Common myeloid progenitor, CD34-positive (primary cell): ENCODE data around the gene FHIT.
A peak's percentile ranks its signal among the peaks of the same experiment; 100 is the strongest.

Experiments
- CTCF ChIA-PET: fragments of 350-600 bp; sonication (Branson Sonifier 250); formaldehyde crosslinking; loops from one replicate; lab custom pipeline; 2021; ENCODE audit warnings: antibody characterized with exemption; lab: Charles Lee
- POLR2A ChIA-PET: fragments of 350-600 bp; sonication (Branson Sonifier 250); formaldehyde crosslinking; loops from one replicate; lab custom pipeline; 2021; ENCODE audit warnings: antibody characterized with exemption; lab: Charles Lee
- DNase-seq, 3 donors: peaks; one replicate each; pipeline versions ENCODE4 v3.0.0 to v3.0.0-alpha.2; 2013
- H3K27ac ChIP-seq, 2 experiments: 1 replicate in 1 of 2; 2 replicates in 1 of 2; pipeline ENCODE4 v1.7.0; 2013; ENCODE audit warnings: inconsistent platforms in 2 of 2, low read length in 2 of 2, mild to moderate bottlenecking in 2 of 2, low read depth in 1 of 2, moderate library complexity in 1 of 2; ENCODE audit not compliant: severe bottlenecking in 2 of 2, insufficient read depth in 1 of 2, poor library complexity in 1 of 2
- H3K27me3 ChIP-seq, 5 experiments: replicated peaks in 2 of 5; 1 replicate in 3 of 5; 2 replicates in 2 of 5; pipeline versions ENCODE4 v1.6.1 to v1.7.0; 2013; ENCODE audit warnings: low read length in 4 of 5, mild to moderate bottlenecking in 2 of 5, moderate library complexity in 2 of 5, inconsistent platforms in 1 of 5; ENCODE audit not compliant: insufficient read depth in 5 of 5, control insufficient read depth in 4 of 5
- H3K36me3 ChIP-seq, 4 experiments: 1 replicate in 2 of 4; 2 replicates in 2 of 4; pipeline versions ENCODE4 v1.6.1 to v1.7.0; 2013; ENCODE audit warnings: low read length in 3 of 4, control low read depth in 1 of 4, mild to moderate bottlenecking in 1 of 4; ENCODE audit not compliant: control insufficient read depth in 4 of 4, insufficient read depth in 4 of 4
- H3K4me1 ChIP-seq, 4 experiments: 1 replicate in 3 of 4; 2 replicates in 1 of 4; pipeline versions ENCODE4 v1.6.1 to v1.7.1; 2013; ENCODE audit warnings: low read length in 3 of 4, mild to moderate bottlenecking in 3 of 4, control low read depth in 1 of 4, inconsistent platforms in 1 of 4, moderate library complexity in 1 of 4; ENCODE audit not compliant: control insufficient read depth in 4 of 4, insufficient read depth in 4 of 4; ENCODE audit errors: control extremely low read depth in 1 of 4
- H3K4me3 ChIP-seq, 7 experiments: 1 replicate in 4 of 7; 2 replicates in 3 of 7; pipeline versions ENCODE4 v1.5.1 to v1.7.0; 2013; ENCODE audit warnings: mild to moderate bottlenecking in 7 of 7, low read length in 6 of 7, moderate library complexity in 6 of 7, inconsistent platforms in 2 of 7, low read depth in 2 of 7, control low read depth in 1 of 7; ENCODE audit not compliant: insufficient read depth in 4 of 7, control insufficient read depth in 1 of 7; ENCODE audit errors: extremely low read depth in 1 of 7
- H3K9me3 ChIP-seq, 5 experiments: 1 replicate in 4 of 5; 2 replicates in 1 of 5; pipeline versions ENCODE4 v1.6.1 to v1.7.1; 2013; ENCODE audit warnings: low read length in 4 of 5, mild to moderate bottlenecking in 2 of 5, inconsistent platforms in 1 of 5, low read depth in 1 of 5, moderate library complexity in 1 of 5; ENCODE audit not compliant: control insufficient read depth in 4 of 5, insufficient read depth in 2 of 5; ENCODE audit errors: control extremely low read depth in 1 of 5
- WGBS: methylation state at CpG from one replicate; pipeline ENCODE4 v1.1.5; 2013; ENCODE audit not compliant: insufficient coverage; 5-methylcytosine and 5-hydroxymethylcytosine counted together

The FHIT gene

DNA sequence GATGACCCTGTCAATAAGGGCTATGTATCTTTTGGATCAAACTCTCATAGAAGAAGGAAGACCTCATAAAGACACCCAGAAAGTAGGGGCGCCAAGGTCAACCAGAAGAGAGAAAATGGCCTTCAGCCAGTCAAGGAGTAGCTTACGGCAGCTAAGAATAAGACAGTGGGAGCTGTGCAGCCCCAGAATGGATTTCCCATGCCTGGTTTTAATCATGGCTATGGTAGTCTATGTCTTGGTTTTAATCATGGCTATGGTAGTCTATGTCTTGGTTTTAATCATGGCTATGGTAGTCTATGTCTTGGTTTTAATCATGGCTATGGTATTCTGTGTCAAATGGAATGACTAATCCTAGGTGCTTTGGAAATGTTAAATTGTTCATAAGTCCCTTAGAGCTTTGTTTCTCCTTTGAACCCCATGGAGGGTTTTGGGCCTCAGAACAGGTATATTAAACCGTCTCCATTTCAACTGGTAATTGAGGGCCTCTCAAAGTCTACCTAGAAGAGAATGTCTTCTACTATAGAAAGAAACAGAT is 1459.4 kb downstream of the FHIT start:
- no peak overlapping the region for H3K4me3 ChIP-seq
- no peaks in the 10 kb centered on the region for H3K27me3 ChIP-seq
- WGBS: 71% methylated on average over 2 of the region's 3 CpGs
- ChIA-PET CTCF (interaction anchor here (0.6 to 2.2 kb wide), 3 partner anchors 19 to 127 kb away, joined by 3 to 5 read pairs (median 4); no protein-coding TSS in a partner anchor), POLR2A (no interaction called here)
- no peaks in the 10 kb centered on the region for H3K36me3 ChIP-seq
- no peak overlapping the region for H3K27ac ChIP-seq
- no peak for DNase-seq
- H3K4me1 ChIP-seq: peaks cover 0 to 3% (median 1%) of the 10 kb centered on the region in 4 experiments
- H3K9me3 ChIP-seq: peaks cover 0 to 2% (median 0%) of the 10 kb centered on the region in 5 experiments

DNA sequence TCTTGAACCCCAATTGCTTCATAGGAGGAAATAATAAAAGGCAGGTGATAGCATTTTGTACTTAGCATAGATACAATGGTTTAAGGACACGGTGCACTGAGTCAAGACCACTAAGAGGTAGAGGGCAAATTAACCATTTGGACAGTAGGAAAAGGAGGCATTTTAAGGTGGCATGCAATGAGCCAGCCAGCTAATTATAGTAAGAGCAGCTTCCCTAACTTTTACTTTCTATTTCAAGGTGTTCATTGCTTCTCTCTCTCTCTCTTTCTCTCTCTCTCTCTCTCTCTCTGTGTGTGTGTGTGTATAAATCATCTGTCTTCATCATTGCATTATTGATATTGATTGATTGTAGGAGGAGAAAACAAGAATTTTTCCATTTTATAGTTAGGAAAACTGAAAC is 1461.0 kb downstream of the FHIT start:
- no peaks in the 10 kb centered on the region for H3K27me3 ChIP-seq
- H3K27ac ChIP-seq: no peak overlapping the region
- no peak overlapping the region for H3K4me3 ChIP-seq
- peak in 1 of 3 donors; percentile 26 for DNase-seq
- H3K36me3 ChIP-seq: no peaks in the 10 kb centered on the region
- H3K9me3 ChIP-seq: peaks cover 0 to 2% (median 0%) of the 10 kb centered on the region in 5 experiments
- WGBS: 80% methylated on average over 1 of the region's 1 CpG
- peaks cover 0 to 3% (median 1%) of the 10 kb centered on the region in 4 experiments for H3K4me1 ChIP-seq
- POLR2A ChIA-PET: no interaction called here
- CTCF ChIA-PET: no interaction called here

DNA sequence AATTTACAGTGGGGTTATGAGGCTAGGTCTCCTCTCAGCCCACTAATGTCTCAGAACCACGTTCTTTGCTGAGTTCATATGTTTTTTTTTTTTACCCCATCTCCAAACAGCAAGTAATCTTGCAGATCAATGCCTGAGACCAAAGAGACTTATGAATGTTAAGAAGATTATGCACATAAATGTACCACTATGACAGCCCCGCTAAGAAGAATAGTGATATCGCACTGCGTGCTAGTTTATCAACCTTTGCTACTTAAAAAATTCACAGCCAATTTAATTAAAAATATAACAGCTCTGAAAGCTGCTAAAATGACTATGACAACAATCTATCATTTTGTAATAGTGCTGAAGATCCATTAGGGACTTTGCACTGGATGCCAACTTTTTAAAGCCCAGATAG is 1462.5 kb downstream of the FHIT start:
- H3K4me3 ChIP-seq: no peak overlapping the region
- CTCF ChIA-PET: no interaction called here
- peaks cover 0 to 2% (median 0%) of the 10 kb centered on the region in 5 experiments for H3K9me3 ChIP-seq
- peaks cover 0 to 9% (median 3%) of the 10 kb centered on the region in 4 experiments for H3K4me1 ChIP-seq
- H3K36me3 ChIP-seq: no peaks in the 10 kb centered on the region
- no peaks in the 10 kb centered on the region for H3K27me3 ChIP-seq
- WGBS: no CpG with 5 or more reads among the region's 4 CpGs
- DNase-seq: no peak
- POLR2A ChIA-PET: no interaction called here
- no peak overlapping the region for H3K27ac ChIP-seq

DNA sequence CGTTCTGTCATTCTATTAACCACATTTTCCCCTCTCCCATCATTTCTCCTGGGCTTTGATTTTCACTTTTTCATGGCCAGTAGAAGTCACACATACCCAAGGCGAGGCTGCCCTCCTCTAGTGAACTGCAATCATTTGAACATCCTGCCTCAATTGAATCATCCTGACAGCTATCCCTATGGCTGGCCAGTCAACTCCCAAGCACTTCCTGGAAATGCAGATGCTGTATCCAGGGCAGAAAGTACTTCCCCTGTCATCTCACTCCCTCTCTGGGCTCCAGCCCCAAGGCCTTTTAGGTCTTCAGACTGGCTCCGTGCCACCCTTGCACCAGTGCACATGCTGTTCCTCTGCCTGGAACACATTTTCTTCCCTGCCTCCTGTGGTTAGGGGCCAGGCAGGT is 1463.1 kb downstream of the FHIT start:
- no peak overlapping the region for H3K4me3 ChIP-seq
- ChIA-PET CTCF (no interaction called here), POLR2A (no interaction called here)
- DNase-seq: no peak
- WGBS: 96% methylated on average over 3 of the region's 3 CpGs
- H3K4me1 ChIP-seq: peaks cover 0 to 11% (median 3%) of the 10 kb centered on the region in 4 experiments
- H3K9me3 ChIP-seq: peaks cover 0 to 2% (median 0%) of the 10 kb centered on the region in 5 experiments
- H3K27me3 ChIP-seq: no peaks in the 10 kb centered on the region
- H3K27ac ChIP-seq: no peak overlapping the region
- no peaks in the 10 kb centered on the region for H3K36me3 ChIP-seq

DNA sequence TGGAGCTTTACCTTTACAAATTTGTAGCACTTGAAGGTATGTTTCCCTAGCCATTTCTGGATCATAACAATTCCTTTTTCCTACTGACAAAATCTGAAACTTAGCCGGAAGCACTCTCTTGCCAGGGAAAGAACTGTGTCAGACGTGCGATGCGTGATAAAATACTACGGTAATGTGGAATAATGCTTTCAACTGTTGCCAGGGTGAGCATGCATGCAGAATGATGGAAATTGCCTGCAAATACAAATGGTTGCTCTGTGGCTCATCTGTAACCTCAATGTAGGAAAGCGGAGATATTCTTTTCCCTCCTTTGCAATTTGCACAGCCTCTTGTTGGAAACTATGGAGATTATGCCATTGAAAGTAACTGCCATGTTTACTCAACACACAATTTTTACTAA is 1464.9 kb downstream of the FHIT start:
- H3K27me3 ChIP-seq: no peaks in the 10 kb centered on the region
- ChIA-PET POLR2A (no interaction called here), CTCF (no interaction called here)
- no peaks in the 10 kb centered on the region for H3K36me3 ChIP-seq
- no peak overlapping the region for H3K4me3 ChIP-seq
- no peak for DNase-seq
- WGBS: 96% methylated on average over 4 of the region's 6 CpGs
- H3K4me1 ChIP-seq: peaks cover 0 to 11% (median 3%) of the 10 kb centered on the region in 4 experiments
- no peak overlapping the region for H3K27ac ChIP-seq
- H3K9me3 ChIP-seq: peaks cover 0 to 2% (median 0%) of the 10 kb centered on the region in 5 experiments

DNA sequence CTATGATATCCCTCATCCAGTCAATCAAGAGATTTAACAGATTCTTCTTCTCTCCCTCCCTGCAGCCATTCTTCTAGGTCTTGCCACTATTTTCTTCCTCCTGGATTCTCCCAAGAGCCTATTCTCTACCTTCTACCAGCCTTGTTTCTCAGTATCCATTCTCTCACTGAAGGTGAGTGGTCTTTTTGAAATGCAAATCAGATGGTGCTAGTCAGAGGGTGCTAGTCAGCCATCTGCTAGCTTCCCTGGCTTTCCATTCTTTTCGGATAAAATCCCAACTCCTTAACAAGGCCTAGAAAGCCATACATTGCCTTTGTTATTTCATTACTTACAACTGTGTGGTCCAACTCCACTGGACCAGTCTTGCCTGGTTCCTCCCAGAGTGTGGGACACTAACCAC is 1467.1 kb downstream of the FHIT start:
- POLR2A ChIA-PET: no interaction called here
- H3K36me3 ChIP-seq: no peaks in the 10 kb centered on the region
- H3K4me3 ChIP-seq: no peak overlapping the region
- WGBS: no CpG with 5 or more reads among the region's 1 CpG
- DNase-seq: no peak
- H3K27ac ChIP-seq: no peak overlapping the region
- H3K9me3 ChIP-seq: peaks cover 0 to 2% (median 0%) of the 10 kb centered on the region in 5 experiments
- H3K27me3 ChIP-seq: no peaks in the 10 kb centered on the region
- CTCF ChIA-PET: no interaction called here
- peaks cover 0 to 8% (median 2%) of the 10 kb centered on the region in 4 experiments for H3K4me1 ChIP-seq

DNA sequence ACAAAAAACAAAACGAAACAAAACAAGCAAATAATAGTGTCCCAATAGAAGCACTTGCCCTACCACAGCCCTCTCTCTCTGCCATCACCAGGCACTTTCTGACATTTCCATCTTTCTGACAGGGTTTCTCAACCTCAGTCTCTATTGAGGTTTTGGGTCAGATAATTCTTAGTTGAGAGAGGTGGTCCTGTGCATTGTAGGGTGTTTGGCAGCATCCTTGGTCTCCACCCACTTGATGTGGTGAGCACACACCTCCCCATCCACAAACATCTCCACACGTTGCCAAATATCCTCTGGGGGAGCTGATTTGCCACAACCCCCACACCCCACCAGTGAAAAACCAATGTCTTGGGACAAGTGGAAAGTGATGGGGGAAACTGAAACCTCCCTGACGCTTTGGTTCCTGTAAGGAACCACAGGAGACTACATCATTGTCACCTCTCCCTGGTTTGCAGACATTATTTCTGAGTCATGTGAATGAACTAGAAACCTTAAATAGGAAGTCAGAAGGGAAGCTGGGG is 1467.7 kb downstream of the FHIT start:
- no peaks in the 10 kb centered on the region for H3K36me3 ChIP-seq
- no peak overlapping the region for H3K4me3 ChIP-seq
- H3K27me3 ChIP-seq: no peaks in the 10 kb centered on the region
- H3K27ac ChIP-seq: no peak overlapping the region
- peak; percentile 21 to 82 (median 76) for DNase-seq
- H3K9me3 ChIP-seq: peaks cover 0 to 2% (median 0%) of the 10 kb centered on the region in 5 experiments
- 32% methylated on average over 2 of the region's 3 CpGs for WGBS
- ChIA-PET CTCF (no interaction called here), POLR2A (no interaction called here)
- H3K4me1 ChIP-seq: peaks cover 0 to 13% (median 3%) of the 10 kb centered on the region in 4 experiments
